22Rv1 (cell line): ENCODE measurements around the gene RABL2B.
"Not testable (repeated sequence)": the region's sequence is repeated elsewhere in the genome, so short reads cannot be mapped to it uniquely, and the experiment has no call there.

Experiments used
- ZFX ChIP-seq: fragments of 450-650 bp; IDR thresholded peaks from 2 replicates; pipeline ENCODE4 v1.6.1; 2017; ENCODE audit warnings: antibody characterized with exemption, borderline replicate concordance
- TF ChIP-seq, protein P1 (sequence below): fragments of 450-650 bp; IDR thresholded peaks from 2 replicates; pipeline ENCODE4 v1.5.1; 2017; ENCODE audit warnings: mild to moderate bottlenecking

DNA sequence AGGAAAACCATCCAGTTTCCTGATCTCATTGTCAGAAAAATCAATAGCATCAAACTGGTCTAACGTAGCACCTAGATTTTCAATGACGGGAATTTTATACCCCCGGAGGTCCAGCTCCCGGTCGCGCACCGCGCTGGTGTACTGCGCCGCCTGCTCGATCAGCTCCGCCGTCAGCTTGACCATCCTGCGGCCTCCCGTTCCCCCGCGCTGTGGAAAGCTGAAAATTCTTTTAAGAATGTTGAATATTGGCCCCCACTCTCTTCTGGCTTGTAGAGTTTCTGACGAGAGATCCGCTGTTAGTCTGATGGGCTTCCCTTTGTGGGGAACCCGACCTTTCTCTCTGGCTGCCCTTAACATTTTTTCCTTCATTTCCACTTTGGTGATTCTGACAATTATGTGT lies 28.2 kb downstream of the RABL2B start:
- TF ChIP-seq, protein P1, sequence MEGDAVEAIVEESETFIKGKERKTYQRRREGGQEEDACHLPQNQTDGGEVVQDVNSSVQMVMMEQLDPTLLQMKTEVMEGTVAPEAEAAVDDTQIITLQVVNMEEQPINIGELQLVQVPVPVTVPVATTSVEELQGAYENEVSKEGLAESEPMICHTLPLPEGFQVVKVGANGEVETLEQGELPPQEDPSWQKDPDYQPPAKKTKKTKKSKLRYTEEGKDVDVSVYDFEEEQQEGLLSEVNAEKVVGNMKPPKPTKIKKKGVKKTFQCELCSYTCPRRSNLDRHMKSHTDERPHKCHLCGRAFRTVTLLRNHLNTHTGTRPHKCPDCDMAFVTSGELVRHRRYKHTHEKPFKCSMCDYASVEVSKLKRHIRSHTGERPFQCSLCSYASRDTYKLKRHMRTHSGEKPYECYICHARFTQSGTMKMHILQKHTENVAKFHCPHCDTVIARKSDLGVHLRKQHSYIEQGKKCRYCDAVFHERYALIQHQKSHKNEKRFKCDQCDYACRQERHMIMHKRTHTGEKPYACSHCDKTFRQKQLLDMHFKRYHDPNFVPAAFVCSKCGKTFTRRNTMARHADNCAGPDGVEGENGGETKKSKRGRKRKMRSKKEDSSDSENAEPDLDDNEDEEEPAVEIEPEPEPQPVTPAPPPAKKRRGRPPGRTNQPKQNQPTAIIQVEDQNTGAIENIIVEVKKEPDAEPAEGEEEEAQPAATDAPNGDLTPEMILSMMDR, result not testable (repeated sequence)
- not testable (repeated sequence) for TF ChIP-seq ZFX
